ENCODE results near the gene CEP57L1. TPM values are rescaled to one million over a fixed set of nuclear protein-coding genes. Genes with fewer than 3 reads are reported as not detected.

The CEP57L1 gene
- total RNA-seq, 4 donors from 2014 or later, result 10.3 to 18.8 (median 13.8) TPM

GRCh38 chr6:109153752-109154151 is 58.4 kb downstream of the CEP57L1 start:
- Histone ChIP-seq H3K27me3 (no peaks in the 10 kb centered on the region), H3K27ac (no peak overlapping the region), H3K9me3 (no peaks in the 10 kb centered on the region), H3K4me1 (no peaks in the 10 kb centered on the region), H3K4me3 (no peak overlapping the region), H3K36me3 (peaks cover 24% of the 10 kb centered on the region)
- no peak for DNase-seq (ENCODE audit: low spot score in 2 of 2)
- 91% methylated on average over 1 of the region's 1 CpG for WGBS
- TF ChIP-seq EP300 (IDR thresholded peaks at IDR 0.05) (no peak), POLR2A (IDR thresholded peaks at IDR 0.05) (no peak), CTCF (IDR thresholded peaks at IDR 0.05) (no peak), POLR2AphosphoS5 (IDR thresholded peaks at IDR 0.05) (no peak)

- no peak for TF ChIP-seq POLR2A (IDR thresholded peaks at IDR 0.05)
- TF ChIP-seq POLR2AphosphoS5 (IDR thresholded peaks at IDR 0.05), result no peak
- TF ChIP-seq CTCF (IDR thresholded peaks at IDR 0.05), result no peak
- no peak for TF ChIP-seq EP300 (IDR thresholded peaks at IDR 0.05)
- H3K27me3 ChIP-seq, result no peaks in the 10 kb centered on the region
- peaks cover 10% of the 10 kb centered on the region for H3K36me3 ChIP-seq
- no peak overlapping the region for H3K4me3 ChIP-seq
- H3K4me1 ChIP-seq, result peaks cover 17% of the 10 kb centered on the region
- H3K9me3 ChIP-seq, result no peaks in the 10 kb centered on the region
- no peak overlapping the region for H3K27ac ChIP-seq
- no peak for DNase-seq (ENCODE audit: low spot score in 2 of 2)
These were observed 69.0 kb downstream of the CEP57L1 start for GRCh38 chr6:109164331-109164730.

- Histone ChIP-seq H3K9me3 (no peaks in the 10 kb centered on the region), H3K27me3 (no peaks in the 10 kb centered on the region), H3K36me3 (peaks cover 8% of the 10 kb centered on the region), H3K27ac (no peak overlapping the region), H3K4me1 (peaks cover 17% of the 10 kb centered on the region), H3K4me3 (no peak overlapping the region)
- TF ChIP-seq CTCF (IDR thresholded peaks at IDR 0.05) (no peak), POLR2A (IDR thresholded peaks at IDR 0.05) (no peak), POLR2AphosphoS5 (IDR thresholded peaks at IDR 0.05) (no peak), EP300 (IDR thresholded peaks at IDR 0.05) (no peak)
- WGBS, result 47% methylated on average over 1 of the region's 1 CpG
- DNase-seq (ENCODE audit: low spot score in 2 of 2), result no peak
These were observed 70.2 kb downstream of the CEP57L1 start for GRCh38 chr6:109165392-109165974.

GRCh38 chr6:109166673-109167072 is 71.4 kb downstream of the CEP57L1 start:
- 90% methylated on average over 3 of the region's 3 CpGs for WGBS
- Histone ChIP-seq H3K4me1 (peaks cover 17% of the 10 kb centered on the region), H3K9me3 (no peaks in the 10 kb centered on the region), H3K36me3 (no peaks in the 10 kb centered on the region), H3K4me3 (no peak overlapping the region), H3K27me3 (no peaks in the 10 kb centered on the region), H3K27ac (no peak overlapping the region)
- no peak for DNase-seq (ENCODE audit: low spot score in 2 of 2)
- TF ChIP-seq CTCF (IDR thresholded peaks at IDR 0.05), result no peak
- no peak for TF ChIP-seq EP300 (IDR thresholded peaks at IDR 0.05)
- TF ChIP-seq POLR2A (IDR thresholded peaks at IDR 0.05), result no peak
- no peak for TF ChIP-seq POLR2AphosphoS5 (IDR thresholded peaks at IDR 0.05)

- H3K9me3 ChIP-seq, result no peaks in the 10 kb centered on the region
- H3K4me3 ChIP-seq, result no peak overlapping the region
- H3K27me3 ChIP-seq, result no peaks in the 10 kb centered on the region
- H3K4me1 ChIP-seq, result peaks cover 17% of the 10 kb centered on the region
- WGBS, result 92% methylated on average over 4 of the region's 4 CpGs
- no peaks in the 10 kb centered on the region for H3K36me3 ChIP-seq
- no peak for TF ChIP-seq POLR2A (IDR thresholded peaks at IDR 0.05)
- TF ChIP-seq CTCF (IDR thresholded peaks at IDR 0.05), result no peak
- TF ChIP-seq EP300 (IDR thresholded peaks at IDR 0.05), result no peak
- TF ChIP-seq POLR2AphosphoS5 (IDR thresholded peaks at IDR 0.05), result no peak
- no peak overlapping the region for H3K27ac ChIP-seq
- no peak for DNase-seq (ENCODE audit: low spot score in 2 of 2)
These were observed 72.3 kb downstream of the CEP57L1 start for GRCh38 chr6:109167562-109167961.

All from suprapubic skin (tissue), 4 donors.